Brain microvascular endothelial cell (primary cell): ENCODE data around the gene TTC9.

Experiments
- DNase-seq: peaks from one replicate; pipeline ENCODE4 v3.0.0-alpha.2; 2020
- H3K27ac ChIP-seq: fragments of 250-450 bp; sonication (Bioruptor Pico); 2 replicates; pipeline ENCODE4 v1.5.1; 2020; ENCODE audit warnings: mild to moderate bottlenecking, moderate library complexity
- H3K27me3 ChIP-seq: fragments of 250-450 bp; sonication (Bioruptor Pico); replicated peaks from 2 replicates; pipeline ENCODE4 v1.5.1; 2020; ENCODE audit warnings: mild to moderate bottlenecking
- H3K36me3 ChIP-seq: fragments of 250-450 bp; sonication (Bioruptor Pico); replicated peaks from 2 replicates; pipeline ENCODE4 v1.5.1; 2020; ENCODE audit warnings: mild to moderate bottlenecking
- H3K4me3 ChIP-seq: 2 replicates; pipeline ENCODE4 v1.5.1; 2011; ENCODE audit warnings: low read depth, mild to moderate bottlenecking, control low read depth, low read length, moderate library complexity
- CTCF ChIP-seq: IDR thresholded peaks from 2 replicates; pipeline ENCODE4 v1.5.1; 2011; ENCODE audit warnings: low read depth, mild to moderate bottlenecking, moderate library complexity, low read length, control low read depth, inconsistent platforms; ENCODE audit errors: missing control alignments
- in situ Hi-C: cut with HindIII; loops from 2 replicates; pipeline ENCODE4 v1.10.0; 2017; ENCODE audit warnings: low sequenced_read_pairs, low pct_ligation_motif_present

The TTC9 gene

GRCh38 chr14:70708717-70709570 lies 67.2 kb downstream of the TTC9 start:
- TF ChIP-seq CTCF: no peak
- in situ Hi-C loops: no loop called here
- H3K27ac ChIP-seq: no peak overlapping the region

GRCh38 chr14:70709726-70710382 lies 68.1 kb downstream of the TTC9 start:
- in situ Hi-C loops: no loop called here
- no peak for TF ChIP-seq CTCF
- H3K36me3 ChIP-seq: no peaks in the 10 kb centered on the region
- H3K27me3 ChIP-seq: no peaks in the 10 kb centered on the region
- no peak overlapping the region for H3K27ac ChIP-seq
- H3K4me3 ChIP-seq: no peak overlapping the region
- DNase-seq: no peak

More at GRCh38 chr14:70708717-70709570, 67.2 kb downstream of the TTC9 start:
- H3K27me3 ChIP-seq: no peaks in the 10 kb centered on the region
- H3K36me3 ChIP-seq: no peaks in the 10 kb centered on the region
- no peak overlapping the region for H3K4me3 ChIP-seq
- DNase-seq: no peak

GRCh38 chr14:70711451-70711850 lies 69.7 kb downstream of the TTC9 start:
- no peak for TF ChIP-seq CTCF
- Histone ChIP-seq H3K4me3 (no peak overlapping the region), H3K27ac (no peak overlapping the region), H3K36me3 (no peaks in the 10 kb centered on the region), H3K27me3 (no peaks in the 10 kb centered on the region)
- DNase-seq: no peak
- in situ Hi-C loops: no loop called here

- no peak overlapping the region for H3K27ac ChIP-seq
- no peak for TF ChIP-seq CTCF
- H3K36me3 ChIP-seq: no peaks in the 10 kb centered on the region
- H3K4me3 ChIP-seq: no peak overlapping the region
- H3K27me3 ChIP-seq: no peaks in the 10 kb centered on the region
- DNase-seq: no peak
- in situ Hi-C loops: no loop called here
Measured at GRCh38 chr14:70713096-70713495, 71.4 kb downstream of the TTC9 start.

GRCh38 chr14:70713511-70713916 lies 71.8 kb downstream of the TTC9 start:
- H3K27ac ChIP-seq: no peak overlapping the region
- in situ Hi-C loops: no loop called here
- TF ChIP-seq CTCF: no peak
- H3K36me3 ChIP-seq: no peaks in the 10 kb centered on the region
- H3K4me3 ChIP-seq: no peak overlapping the region
- no peaks in the 10 kb centered on the region for H3K27me3 ChIP-seq
- no peak for DNase-seq
